ENCODE measurements around the gene ZDHHC8.

- TF ChIP-seq POLR2A (IDR thresholded peaks at IDR 0.05; ENCODE audit: low read length) = no peak
- no peak for TF ChIP-seq GATA1 (IDR thresholded peaks at IDR 0.05; ENCODE audit: low read depth, low read length)
These were observed 4.9 kb downstream of the ZDHHC8 start for GRCh38 chr22:20136603-20136873.
